Neural progenitor cell (in vitro differentiated cells): ENCODE results near the gene NFATC2.

ENCODE experiments used
- CTCF ChIP-seq: fragments of 200-600 bp; sonication (generic); IDR thresholded peaks from 2 replicates; pipeline ENCODE4 v1.5.1; 2017; ENCODE audit warnings: antibody characterized with exemption, mild to moderate bottlenecking
- EZH2 ChIP-seq: fragments of 200-600 bp; sonication (generic); IDR thresholded peaks from 2 replicates; pipeline ENCODE4 v1.6.1; 2017; ENCODE audit warnings: antibody characterized with exemption, mild to moderate bottlenecking, moderate library complexity

GRCh38 chr20:51402201-51402600, 140.3 kb downstream of the NFATC2 start:
- TF ChIP-seq CTCF: no peak
- no peak for TF ChIP-seq EZH2
